ENCODE measurements around the gene CORO1C. TPM values are rescaled to one million over a fixed set of nuclear protein-coding genes. Genes with fewer than 3 reads are reported as not detected.

Gene CORO1C
- total RNA-seq, 1 experiment from 2014 or later, result 138 TPM

GRCh38 chr12:108635997-108636808 is 95.1 kb downstream of the CORO1C start:
- H3K4me1 ChIP-seq (ENCODE audit: control insufficient read depth in 1 of 2, insufficient read depth in 2 of 2, low read length in 2 of 2), result peaks cover 17 to 28% of the 10 kb centered on the region in 2 experiments
- ChIA-PET POLR2A (interaction anchor here (0.6 kb wide), 1 partner anchor 11 kb away, joined by 5 read pairs; no protein-coding TSS in a partner anchor), CTCF (no interaction called here), RAD21 (ENCODE audit: low non-redundant PET in 1 of 2, low total read pairs in 2 of 2, uncharacterized antibody in 2 of 2, unreplicated experiment in 2 of 2) (no interaction called here)
- H3K79me2 ChIP-seq (ENCODE audit: insufficient read depth, low read length), result no peaks in the 10 kb centered on the region
- no peaks in the 10 kb centered on the region for H3K9me2 ChIP-seq (ENCODE audit: insufficient read depth)
- no peak for ATAC-seq
- H4K20me1 ChIP-seq (ENCODE audit: insufficient read depth), result no peaks in the 10 kb centered on the region
- H3K27me3 ChIP-seq (ENCODE audit: insufficient read depth, low read length), result no peaks in the 10 kb centered on the region
- intact Hi-C loops (cut with micrococcal nuclease), result no loop called here
- no peaks in the 10 kb centered on the region for H3K9me3 ChIP-seq (ENCODE audit: control insufficient read depth in 1 of 2, insufficient read depth in 1 of 2, low read depth in 1 of 2, low read length in 2 of 2)
- H3K36me3 ChIP-seq (ENCODE audit: control insufficient read depth in 1 of 2, insufficient read depth in 2 of 2, low read length in 2 of 2), result no peaks in the 10 kb centered on the region
- no peak overlapping the region for H3K9ac ChIP-seq (ENCODE audit: low read length)
- DNase-seq (ENCODE audit: low read depth, low spot score), result no peak
- no peak overlapping the region for H2AFZ ChIP-seq (ENCODE audit: low read depth, low read length, poor library complexity, severe bottlenecking)
- BruUV-seq (replicated peaks), result no TSS peak
- no peak for TF ChIP-seq MAX (IDR thresholded peaks at IDR 0.05)
- no peak overlapping the region for H3K4me3 ChIP-seq (replicated peaks in 1 of 2; ENCODE audit: low read depth in 1 of 2, low read length in 2 of 2)
- no peak overlapping the region for H3K4me2 ChIP-seq (ENCODE audit: low read length)
- H3K27ac ChIP-seq (ENCODE audit: low read depth, low read length), result no peak overlapping the region

GRCh38 chr12:108635201-108635996 is 95.9 kb downstream of the CORO1C start:
- ATAC-seq (no peak), DNase-seq (ENCODE audit: low read depth, low spot score) (no peak)
- ChIA-PET CTCF (no interaction called here), RAD21 (ENCODE audit: low non-redundant PET in 1 of 2, low total read pairs in 2 of 2, uncharacterized antibody in 2 of 2, unreplicated experiment in 2 of 2) (no interaction called here), POLR2A (no interaction called here)
- H4K20me1 ChIP-seq (ENCODE audit: insufficient read depth), result no peaks in the 10 kb centered on the region
- no peaks in the 10 kb centered on the region for H3K27me3 ChIP-seq (ENCODE audit: insufficient read depth, low read length)
- H3K9me2 ChIP-seq (ENCODE audit: insufficient read depth), result no peaks in the 10 kb centered on the region
- H3K9me3 ChIP-seq (ENCODE audit: control insufficient read depth in 1 of 2, insufficient read depth in 1 of 2, low read depth in 1 of 2, low read length in 2 of 2), result no peaks in the 10 kb centered on the region
- H3K36me3 ChIP-seq (ENCODE audit: control insufficient read depth in 1 of 2, insufficient read depth in 2 of 2, low read length in 2 of 2), result no peaks in the 10 kb centered on the region
- intact Hi-C loops (cut with micrococcal nuclease), result no loop called here
- H2AFZ ChIP-seq (ENCODE audit: low read depth, low read length, poor library complexity, severe bottlenecking), result no peak overlapping the region
- no peak overlapping the region for H3K4me2 ChIP-seq (ENCODE audit: low read length)
- H3K4me3 ChIP-seq (replicated peaks in 1 of 2; ENCODE audit: low read depth in 1 of 2, low read length in 2 of 2), result no peak overlapping the region
- no peaks in the 10 kb centered on the region for H3K79me2 ChIP-seq (ENCODE audit: insufficient read depth, low read length)
- peaks cover 18 to 26% of the 10 kb centered on the region in 2 experiments for H3K4me1 ChIP-seq (ENCODE audit: control insufficient read depth in 1 of 2, insufficient read depth in 2 of 2, low read length in 2 of 2)
- no TSS peak for BruUV-seq (replicated peaks)
- TF ChIP-seq ZNF274 (IDR thresholded peaks at IDR 0.05; ENCODE audit: low read depth, low read length) (no peak), MAX (IDR thresholded peaks at IDR 0.05) (no peak), SP1 (IDR thresholded peaks at IDR 0.05; ENCODE audit: low read depth) (no peak), TCF7L2 (IDR thresholded peaks at IDR 0.05; ENCODE audit: borderline replicate concordance, extremely low read depth, insufficient read depth, insufficient read length) (no peak), CBX3 (IDR thresholded peaks at IDR 0.05; ENCODE audit: low read depth) (no peak), ZBTB33 (IDR thresholded peaks at IDR 0.05; ENCODE audit: extremely low read depth, insufficient replicate concordance, low read length) (no peak), EGR1 (IDR thresholded peaks at IDR 0.05; ENCODE audit: low read depth) (no peak)
- no peak overlapping the region for H3K27ac ChIP-seq (ENCODE audit: low read depth, low read length)
- no peak overlapping the region for H3K9ac ChIP-seq (ENCODE audit: low read length)

Measured in HCT116 (cell line).